ENCODE measurements around the gene RSL1D1.

RSL1D1 gene

DNA sequence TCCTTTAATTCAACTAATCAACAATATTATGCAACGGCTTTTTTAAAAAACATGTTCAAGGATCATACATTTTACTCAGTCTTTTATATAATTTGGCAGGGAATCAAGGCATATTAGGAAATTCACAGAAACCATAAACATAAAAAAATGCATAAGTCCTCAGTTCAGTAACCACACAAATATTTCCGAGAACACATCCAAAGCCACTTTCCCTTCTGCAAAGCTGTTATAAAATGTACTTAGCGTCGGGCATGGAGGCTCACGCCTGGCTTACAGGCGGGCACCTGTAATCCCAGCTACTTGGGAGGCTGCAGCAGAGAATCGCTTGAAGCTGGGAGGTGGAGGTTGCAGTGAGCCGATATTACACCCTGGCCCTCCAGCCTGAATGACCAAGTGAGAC, 44.6 kb downstream of the RSL1D1 start:
- TF ChIP-seq, protein P1, sequence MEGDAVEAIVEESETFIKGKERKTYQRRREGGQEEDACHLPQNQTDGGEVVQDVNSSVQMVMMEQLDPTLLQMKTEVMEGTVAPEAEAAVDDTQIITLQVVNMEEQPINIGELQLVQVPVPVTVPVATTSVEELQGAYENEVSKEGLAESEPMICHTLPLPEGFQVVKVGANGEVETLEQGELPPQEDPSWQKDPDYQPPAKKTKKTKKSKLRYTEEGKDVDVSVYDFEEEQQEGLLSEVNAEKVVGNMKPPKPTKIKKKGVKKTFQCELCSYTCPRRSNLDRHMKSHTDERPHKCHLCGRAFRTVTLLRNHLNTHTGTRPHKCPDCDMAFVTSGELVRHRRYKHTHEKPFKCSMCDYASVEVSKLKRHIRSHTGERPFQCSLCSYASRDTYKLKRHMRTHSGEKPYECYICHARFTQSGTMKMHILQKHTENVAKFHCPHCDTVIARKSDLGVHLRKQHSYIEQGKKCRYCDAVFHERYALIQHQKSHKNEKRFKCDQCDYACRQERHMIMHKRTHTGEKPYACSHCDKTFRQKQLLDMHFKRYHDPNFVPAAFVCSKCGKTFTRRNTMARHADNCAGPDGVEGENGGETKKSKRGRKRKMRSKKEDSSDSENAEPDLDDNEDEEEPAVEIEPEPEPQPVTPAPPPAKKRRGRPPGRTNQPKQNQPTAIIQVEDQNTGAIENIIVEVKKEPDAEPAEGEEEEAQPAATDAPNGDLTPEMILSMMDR (IDR thresholded peaks at IDR 0.05; ENCODE audit: insufficient read depth, low read length, missing control alignments) = no peak
- CTCF ChIA-PET = interaction anchor here (1.2 kb wide), 1 partner anchor 10 kb away, joined by 16 read pairs; the partner anchor contains the start of gene ZC3H7A

DNA sequence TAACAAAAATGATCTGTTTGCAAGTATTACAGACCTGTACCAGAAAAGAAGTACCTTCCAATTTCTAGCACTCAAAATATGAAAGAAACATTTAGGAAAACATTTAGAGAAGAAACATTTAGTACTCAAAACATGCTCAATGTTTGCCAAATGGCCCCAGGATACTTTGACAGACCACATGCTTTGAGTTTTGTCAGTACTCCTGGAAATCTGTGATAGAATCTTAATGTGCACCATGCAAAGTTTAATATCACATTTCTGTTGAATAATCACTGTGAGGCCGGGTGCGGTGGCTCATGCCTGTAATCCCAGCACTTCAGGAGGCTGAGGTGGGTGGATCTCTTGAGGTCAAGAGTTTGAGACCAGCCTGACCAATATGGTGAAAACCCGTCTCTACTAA, 45.8 kb downstream of the RSL1D1 start:
- no peak for DNase-seq (ENCODE audit: low read depth, low spot score)
- ChIA-PET CTCF (interaction anchor here (1.0 to 1.4 kb wide), 2 partner anchors 8 to 12 kb away, joined by 3 to 4 read pairs; partner anchors contain the start of gene ZC3H7A), POLR2A (no interaction called here)
- no peak overlapping the region for H3K4me3 ChIP-seq (ENCODE audit: low read depth, low read length)
- TF ChIP-seq, protein P1 (IDR thresholded peaks at IDR 0.05; ENCODE audit: insufficient read depth, low read length, missing control alignments) = no peak

More for the DNA sequence above, 44.6 kb downstream of the RSL1D1 start:
- peak; percentile 76 for DNase-seq (ENCODE audit: low read depth, low spot score)
- POLR2A ChIA-PET = interaction anchor here (0.5 to 1.2 kb wide), 2 partner anchors 9 to 94 kb away, joined by 3 to 11 read pairs; partner anchors contain the start of gene ZC3H7A
- H3K4me3 ChIP-seq (ENCODE audit: low read depth, low read length) = no peak overlapping the region

DNA sequence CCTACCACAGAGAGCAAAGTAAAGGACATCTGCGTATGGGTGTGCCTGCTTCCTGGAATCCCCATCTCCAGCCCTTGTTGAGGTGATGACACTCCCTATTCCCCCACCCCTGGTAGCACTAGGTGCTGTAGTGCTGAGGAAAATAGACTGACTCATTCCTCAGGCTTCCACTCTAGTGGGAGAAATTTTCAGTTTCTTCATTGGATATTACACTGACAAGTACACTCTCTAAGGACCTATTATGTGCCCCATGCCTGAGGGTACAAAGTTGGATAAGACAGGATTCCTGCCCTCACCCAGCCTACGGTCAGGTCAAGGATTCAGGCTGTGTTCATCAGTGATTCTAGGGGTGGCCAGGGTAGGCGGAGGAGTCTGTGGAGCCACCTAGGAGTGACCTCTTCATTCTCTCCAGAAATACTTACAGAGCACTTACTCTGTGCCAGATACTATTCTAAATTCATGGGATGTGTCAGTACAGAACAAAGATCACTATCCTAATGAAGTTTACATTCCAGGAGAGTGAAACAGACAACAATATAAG, 49.8 kb downstream of the RSL1D1 start:
- TF ChIP-seq, protein P1 (IDR thresholded peaks at IDR 0.05; ENCODE audit: insufficient read depth, low read length, missing control alignments) = no peak
- CTCF ChIA-PET = no interaction called here
- no peak for DNase-seq (ENCODE audit: low read depth, low spot score)
- H3K4me3 ChIP-seq (ENCODE audit: low read depth, low read length) = no peak overlapping the region
- POLR2A ChIA-PET = no interaction called here

DNA sequence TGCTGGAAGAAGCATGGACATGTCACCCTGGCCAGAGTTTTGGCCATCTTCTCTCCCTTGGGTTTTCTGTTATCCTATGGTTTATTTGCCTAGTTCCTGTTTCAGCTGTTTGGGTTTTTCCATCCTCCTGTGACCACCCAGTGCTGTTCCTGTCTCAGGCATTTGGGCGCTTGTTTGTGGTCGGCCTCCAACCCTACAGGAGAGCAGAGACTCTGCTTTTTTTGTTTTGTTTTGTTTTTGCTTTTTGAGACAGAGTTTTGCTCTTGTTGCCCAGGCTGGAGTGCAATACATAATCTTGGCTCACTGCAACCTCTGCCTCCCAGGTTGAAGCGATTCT, 51.0 kb downstream of the RSL1D1 start:
- ChIA-PET CTCF (no interaction called here), POLR2A (no interaction called here)
- DNase-seq (ENCODE audit: low read depth, low spot score) = no peak
- TF ChIP-seq, protein P1 (IDR thresholded peaks at IDR 0.05; ENCODE audit: insufficient read depth, low read length, missing control alignments) = no peak
- no peak overlapping the region for H3K4me3 ChIP-seq (ENCODE audit: low read depth, low read length)

DNA sequence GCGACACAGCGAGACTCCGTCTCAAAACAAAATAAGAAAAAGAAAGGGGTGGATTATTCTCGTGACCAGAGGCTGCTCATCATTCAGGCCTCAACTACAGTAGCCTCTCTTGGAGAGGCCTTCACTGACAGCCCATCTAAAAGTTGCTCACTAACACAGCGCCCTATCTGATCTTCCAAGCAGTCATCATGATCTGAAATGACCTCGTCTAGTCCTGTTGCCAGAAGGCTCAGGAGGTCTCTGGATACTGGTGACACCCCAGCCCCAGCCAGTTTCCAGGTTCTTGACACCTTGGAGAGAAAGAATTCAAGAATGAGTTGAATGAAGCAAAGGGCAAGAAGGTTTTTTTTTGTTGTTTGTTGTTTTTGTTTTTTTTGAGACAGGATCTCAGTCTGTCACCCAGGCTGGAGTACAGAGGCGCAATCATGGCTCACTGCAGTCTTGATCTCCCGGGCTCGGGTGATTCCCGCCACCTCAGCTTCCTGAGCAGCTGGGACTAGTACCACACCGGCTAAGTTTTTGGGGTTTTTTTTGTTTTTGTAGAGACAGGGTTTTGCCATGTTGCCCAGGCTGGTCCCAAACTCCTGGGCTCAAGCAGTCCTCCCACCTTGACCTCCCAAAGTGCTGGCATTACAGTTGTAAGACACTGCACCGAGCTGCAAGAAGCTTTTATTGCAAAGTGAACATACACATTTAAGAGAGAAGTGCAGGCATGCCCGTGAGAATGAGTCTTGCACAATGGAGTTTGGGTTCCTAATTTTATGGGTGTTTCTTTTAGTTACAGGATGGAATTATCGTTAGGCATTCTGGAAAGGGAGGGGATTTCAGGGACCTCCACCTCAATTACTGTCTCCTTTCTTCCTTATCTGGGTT, 51.6 kb downstream of the RSL1D1 start:
- DNase-seq (ENCODE audit: low read depth, low spot score) = no peak
- no peak overlapping the region for H3K4me3 ChIP-seq (ENCODE audit: low read depth, low read length)
- TF ChIP-seq, protein P1 (IDR thresholded peaks at IDR 0.05; ENCODE audit: insufficient read depth, low read length, missing control alignments) = no peak
- ChIA-PET CTCF (interaction anchor here (5.5 kb wide), 1 partner anchor 15 kb away, joined by 28 read pairs; no protein-coding TSS in a partner anchor), POLR2A (no interaction called here)

DNA sequence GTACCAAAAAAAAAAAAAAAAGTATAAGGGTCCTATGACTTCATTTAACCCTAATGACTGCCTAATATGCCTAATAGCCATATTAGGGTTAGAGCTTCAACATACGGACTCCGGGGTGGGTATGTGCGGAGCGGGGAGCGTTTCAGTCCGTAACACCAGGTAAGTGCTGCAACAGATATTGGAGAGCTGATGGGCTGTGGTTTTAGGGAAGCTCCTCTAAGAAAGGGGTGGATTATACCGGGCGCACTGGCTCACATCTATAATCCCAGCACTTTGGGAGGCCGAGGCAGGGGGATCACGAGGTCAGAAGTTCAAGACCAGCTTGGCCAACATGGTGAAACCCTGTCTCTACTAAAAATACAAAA, 52.3 kb downstream of the RSL1D1 start:
- POLR2A ChIA-PET = no interaction called here
- CTCF ChIA-PET = interaction anchor here (2.3 to 5.5 kb wide), 5 partner anchors 15 to 269 kb away, joined by 5 to 77 read pairs (median 11); no protein-coding TSS in a partner anchor
- DNase-seq (ENCODE audit: low read depth, low spot score) = no peak
- H3K4me3 ChIP-seq (ENCODE audit: low read depth, low read length) = peak overlapping the region; percentile 83
- TF ChIP-seq, protein P1 (IDR thresholded peaks at IDR 0.05; ENCODE audit: insufficient read depth, low read length, missing control alignments) = no peak

All from AG04449 (cell line).